HG03439 (cell line): ENCODE measurements around the gene PGGHG.
"Not testable (repeated sequence)": the region's sequence is repeated elsewhere in the genome, so short reads cannot be mapped to it uniquely, and the experiment has no call there.

Experiments used
- ATAC-seq: cut with Tn5 transposase; IDR thresholded peaks from one replicate; pipeline ENCODE4 v1.9.1; 2021; ENCODE audit warnings: mild to moderate bottlenecking, moderate library complexity; ENCODE audit not compliant: unreplicated experiment

PGGHG gene

GRCh38 chr11:326842-327580 is 38.1 kb downstream of the PGGHG start:
- ATAC-seq, result peak; percentile 43

- ATAC-seq, result no peak
These were observed 38.6 kb downstream of the PGGHG start for GRCh38 chr11:327581-327923.

DNA sequence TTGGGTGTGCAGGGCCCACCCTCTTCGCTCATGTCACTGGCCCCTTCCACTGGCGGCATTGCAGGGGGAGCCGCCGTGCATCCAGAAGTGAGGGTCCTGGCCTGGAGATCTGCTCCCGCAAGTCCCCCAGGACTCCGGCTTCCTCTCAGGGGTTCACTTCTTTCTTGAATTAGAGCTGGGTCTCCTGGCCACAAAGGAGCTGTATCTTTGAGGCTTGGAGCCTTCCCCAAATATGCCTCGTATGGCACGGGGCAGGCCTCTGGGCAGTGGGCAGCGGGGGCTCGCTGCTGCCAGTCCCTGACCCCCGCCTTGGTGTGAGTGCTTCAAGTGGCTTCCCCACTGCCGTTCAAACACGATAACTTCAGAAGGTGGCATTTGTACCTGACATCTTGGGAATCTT is 39.1 kb downstream of the PGGHG start:
- no peak for ATAC-seq

DNA sequence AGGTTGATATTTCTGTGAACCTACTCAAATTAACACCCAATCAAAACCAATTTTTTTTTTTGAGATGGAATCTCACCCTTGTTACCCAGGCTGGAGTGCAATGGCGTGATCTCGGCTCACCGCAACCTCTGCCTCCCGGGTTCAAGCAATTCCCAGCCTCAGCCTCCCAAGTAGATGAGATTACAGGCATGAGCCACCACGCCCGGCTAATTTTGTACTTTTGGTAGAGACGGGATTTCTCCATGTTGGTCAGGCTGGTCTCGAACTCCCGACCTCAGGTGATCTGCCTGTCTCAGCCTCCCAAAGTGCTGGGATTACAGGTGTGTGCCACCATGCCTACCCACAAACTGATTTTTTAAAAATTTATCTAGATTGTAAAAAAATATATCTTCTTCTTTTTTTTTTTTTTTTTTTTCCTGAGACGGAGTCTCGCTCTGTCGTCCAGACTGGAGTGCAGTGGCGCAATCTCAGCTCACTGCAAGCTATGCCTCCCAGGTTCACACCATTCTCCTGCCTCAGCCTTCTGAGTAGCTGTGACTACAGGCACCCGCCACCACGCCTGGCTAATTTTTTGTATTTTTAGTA is 39.7 kb downstream of the PGGHG start:
- ATAC-seq, result not testable (repeated sequence)

- ATAC-seq, result no peak
These were observed 40.9 kb downstream of the PGGHG start for GRCh38 chr11:329886-330253.

- no peak for ATAC-seq
These were observed 41.4 kb downstream of the PGGHG start for GRCh38 chr11:330307-330693.

DNA sequence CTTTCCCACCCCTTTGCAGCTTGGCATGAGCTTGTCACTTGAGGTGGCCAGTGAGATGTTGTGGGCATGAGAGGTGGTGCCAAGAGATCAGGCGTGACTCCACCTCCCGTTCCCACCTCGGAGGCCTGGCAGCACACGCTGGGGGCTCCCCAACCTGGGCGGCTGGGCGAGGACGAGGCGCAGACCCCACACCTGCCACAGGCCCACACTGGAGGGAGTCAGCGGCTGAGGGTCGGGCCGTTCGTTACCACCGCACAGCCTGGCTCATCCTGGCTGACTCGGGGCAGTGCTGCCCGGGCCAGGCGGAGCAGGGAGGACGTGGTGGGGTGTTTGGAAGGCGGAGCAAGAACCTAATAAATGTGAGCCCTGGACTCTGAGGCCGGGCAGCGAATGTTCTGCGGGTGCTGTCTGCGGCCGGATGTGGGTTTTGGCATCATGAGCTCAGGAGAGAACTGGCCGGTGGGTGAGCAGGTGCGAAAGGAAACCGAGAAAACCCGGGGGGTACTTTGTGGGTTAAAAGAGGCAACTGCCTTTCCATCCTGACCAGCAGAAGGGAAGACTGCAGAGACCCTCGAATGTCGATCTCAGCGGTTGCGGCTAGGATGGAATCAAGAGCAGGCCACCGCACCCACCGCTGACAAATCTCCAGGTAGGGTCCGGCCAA is 41.9 kb downstream of the PGGHG start:
- no peak for ATAC-seq

DNA sequence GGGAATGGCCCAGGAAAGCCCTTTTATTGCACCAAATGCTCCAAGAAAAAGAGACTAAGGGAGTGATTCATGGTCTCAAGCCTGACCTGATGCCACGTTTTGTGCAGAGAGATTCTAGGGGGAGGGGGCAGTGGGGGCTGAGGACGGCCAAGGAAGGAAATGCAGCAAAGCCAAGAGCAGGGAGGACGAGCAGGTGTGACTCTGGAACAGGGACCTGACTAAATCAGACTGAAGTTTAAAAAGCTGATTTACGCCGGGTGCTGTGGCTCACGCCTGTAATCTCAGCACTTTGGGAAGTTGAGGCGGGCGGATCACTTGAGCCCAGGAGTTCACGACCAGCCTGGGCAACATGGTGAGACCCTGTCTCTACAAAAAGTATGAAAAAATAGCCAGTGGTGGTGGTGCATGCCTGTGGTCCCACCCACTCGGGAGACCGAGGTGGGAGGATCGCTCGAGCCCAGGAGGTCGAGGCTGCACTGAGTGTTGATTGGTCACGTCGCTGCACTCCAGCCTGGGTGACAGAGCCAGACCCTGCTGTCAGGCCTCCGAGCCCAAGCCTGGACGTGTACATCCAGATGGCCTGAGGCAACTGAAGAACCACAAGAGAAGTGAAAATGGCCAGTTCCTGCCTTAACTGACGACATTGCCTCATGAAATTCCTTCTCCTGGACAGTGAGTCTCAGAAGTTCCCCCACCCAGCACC is 42.6 kb downstream of the PGGHG start:
- ATAC-seq, result no peak

GRCh38 chr11:332651-333480 is 43.9 kb downstream of the PGGHG start:
- ATAC-seq, result no peak

DNA sequence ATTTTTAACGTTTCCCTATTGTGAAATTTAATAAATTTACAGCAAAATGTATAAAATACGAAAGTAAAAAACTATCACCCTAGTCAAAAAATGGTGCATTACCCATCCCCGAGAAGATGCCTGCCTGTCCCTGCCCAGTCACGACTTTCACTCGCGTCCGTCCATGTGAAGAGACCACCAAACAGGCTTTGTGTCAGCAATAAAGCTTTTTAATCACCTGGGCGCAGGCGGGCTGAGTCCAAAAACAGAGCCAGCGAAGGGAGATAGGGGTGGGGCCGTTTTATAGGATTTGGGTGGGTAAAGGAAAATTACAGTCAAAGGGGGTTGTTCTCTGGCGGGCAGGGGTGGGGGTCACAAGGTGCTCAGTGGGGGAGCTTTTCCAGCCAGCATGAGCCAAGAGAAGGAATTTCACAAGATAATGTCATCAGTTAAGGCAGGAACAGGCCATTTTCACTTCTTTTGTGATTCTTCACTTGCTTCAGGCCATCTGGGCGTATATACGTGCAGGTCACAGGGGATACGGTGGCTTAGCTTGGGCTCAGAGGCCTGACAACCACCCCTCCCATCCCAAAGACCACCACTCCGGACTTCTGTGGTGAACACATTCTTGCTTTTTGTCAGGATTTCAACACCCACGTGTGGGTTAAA is 44.8 kb downstream of the PGGHG start:
- ATAC-seq, result not testable (repeated sequence)

GRCh38 chr11:334264-334994 is 45.5 kb downstream of the PGGHG start:
- no peak for ATAC-seq

GRCh38 chr11:335779-336658 is 47.1 kb downstream of the PGGHG start:
- ATAC-seq, result no peak

DNA sequence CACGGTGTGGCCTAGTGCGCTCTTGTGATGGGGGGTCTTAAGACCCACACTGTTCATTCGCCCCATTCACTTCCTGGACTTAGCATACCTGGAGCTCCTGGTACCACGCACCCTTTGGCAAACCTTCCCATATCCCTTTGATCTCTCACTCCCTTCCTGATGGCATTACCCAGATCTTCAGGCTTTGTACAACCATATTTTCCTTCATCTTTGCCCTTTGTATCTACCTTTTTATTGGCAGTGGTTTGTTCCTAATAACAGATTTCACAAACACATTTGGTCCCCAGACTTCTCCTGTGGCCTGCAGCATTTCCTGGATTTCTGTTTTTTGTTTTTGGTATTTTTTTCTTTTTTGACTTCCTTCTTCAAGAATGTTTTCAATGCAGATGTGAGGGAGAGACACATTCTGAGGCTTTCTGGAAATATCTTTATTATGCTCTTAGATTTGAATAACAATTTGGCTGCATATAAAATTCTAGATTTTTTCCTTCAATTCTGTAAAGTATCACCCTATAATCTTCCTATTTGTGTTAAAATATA is 47.8 kb downstream of the PGGHG start:
- no peak for ATAC-seq

GRCh38 chr11:337711-338110 is 48.8 kb downstream of the PGGHG start:
- no peak for ATAC-seq

- no peak for ATAC-seq
These were observed 51.0 kb downstream of the PGGHG start for GRCh38 chr11:339963-340362.

DNA sequence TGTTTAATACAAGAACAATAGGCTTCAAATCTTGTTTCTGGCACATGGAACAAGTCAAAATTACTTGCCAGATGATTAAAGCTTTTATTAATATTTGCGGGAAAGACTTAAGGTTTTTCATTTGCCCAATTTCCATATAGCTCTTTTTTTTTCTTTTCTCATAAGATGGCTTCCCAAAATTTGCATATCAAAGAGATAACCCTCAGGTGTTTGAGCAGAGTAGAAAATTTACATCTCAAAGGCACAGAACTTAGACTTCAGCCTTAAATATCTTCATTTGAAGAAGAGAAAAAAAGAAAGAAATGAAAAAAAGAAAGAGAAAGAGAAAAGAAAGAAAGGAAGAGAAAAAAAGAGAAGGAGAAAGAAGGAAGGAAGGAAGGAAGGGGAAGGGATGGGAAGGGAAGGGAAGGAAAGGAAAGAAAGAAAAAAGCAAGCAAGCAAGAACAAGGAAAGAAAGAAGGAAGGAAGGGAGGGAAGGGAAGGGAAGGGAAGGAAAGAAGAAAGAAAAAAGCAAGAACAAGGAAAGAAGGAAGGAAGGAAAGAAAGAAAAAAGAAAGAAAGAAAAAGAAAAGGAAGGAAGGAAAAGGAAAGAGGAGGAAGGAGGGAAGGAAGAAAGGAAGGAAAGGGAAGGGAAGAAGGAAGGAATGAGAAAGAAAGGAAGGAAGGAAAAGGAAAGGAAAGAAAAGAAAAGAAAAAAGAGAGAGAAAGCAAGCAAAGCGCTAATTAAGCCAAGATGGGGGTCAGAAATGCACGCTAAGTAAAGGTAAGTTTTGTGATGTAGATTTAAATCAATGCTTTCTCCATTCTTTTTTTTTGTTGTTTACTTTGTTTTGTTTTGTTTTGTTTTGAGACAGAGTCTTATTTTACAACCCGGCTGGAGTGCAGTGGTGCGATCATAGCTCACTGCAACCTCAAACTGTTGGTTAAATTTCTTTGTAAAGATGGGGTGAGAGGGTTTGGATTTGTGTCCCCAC is 51.9 kb downstream of the PGGHG start:
- ATAC-seq, result no peak

- no peak for ATAC-seq
These were observed 53.4 kb downstream of the PGGHG start for GRCh38 chr11:342328-342727.
